Measurements from ENCODE around the gene HOXB2.

Gene HOXB2

DNA sequence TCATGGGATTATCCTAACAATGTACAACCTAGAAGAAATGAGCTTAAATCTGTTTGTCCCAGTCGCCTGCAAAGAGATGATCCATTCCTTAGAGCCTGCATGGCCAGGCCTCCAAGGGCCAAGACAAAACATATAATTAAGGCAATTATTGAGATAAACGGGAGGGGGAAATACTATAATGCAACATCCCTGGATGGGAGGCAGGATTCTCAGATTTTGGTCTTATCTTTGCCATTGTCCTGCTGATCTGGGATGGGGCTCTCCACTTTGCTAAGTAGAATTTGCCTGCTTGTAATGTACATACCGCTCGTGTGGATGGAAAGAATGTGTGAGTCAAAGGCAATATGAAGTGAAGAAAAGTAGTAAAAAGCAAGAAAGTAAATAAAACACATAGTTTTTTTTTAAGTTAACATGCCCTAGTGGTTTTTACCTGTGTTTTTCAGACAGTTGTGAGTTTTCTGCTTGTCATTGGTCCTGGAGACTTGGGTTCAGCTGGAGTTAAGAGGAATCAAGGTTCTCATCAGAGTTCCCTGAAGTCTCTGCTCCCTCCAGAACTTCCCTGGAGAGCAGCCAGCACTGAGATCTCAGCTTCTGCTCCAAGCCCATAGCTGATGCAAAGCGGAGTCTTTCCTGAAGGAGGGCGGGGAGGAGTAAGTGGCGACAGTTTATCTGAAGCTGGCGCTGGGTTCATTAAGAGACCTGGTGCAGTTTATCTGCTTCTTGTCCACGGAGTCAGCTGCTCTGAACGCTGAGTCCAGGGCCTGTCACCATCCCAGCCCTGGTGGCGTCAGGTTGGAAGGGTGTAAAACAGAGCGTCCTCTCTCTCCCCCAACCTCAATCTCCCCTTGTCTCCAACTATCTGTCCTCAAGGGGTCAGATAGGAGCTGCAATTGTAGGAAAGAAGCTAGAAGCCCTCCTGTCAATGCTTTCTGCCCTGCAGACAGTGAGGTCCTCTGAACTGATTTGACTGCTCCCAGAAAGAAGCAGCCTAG, 44.2 kb downstream of the HOXB2 start:
- Histone ChIP-seq H3K27ac (ENCODE audit: low read depth, low read length) (no peak overlapping the region), H3K4me3 (ENCODE audit: low read length) (no peak overlapping the region), H3K79me2 (ENCODE audit: control insufficient read depth, low read length) (no peaks in the 10 kb centered on the region), H3K4me2 (ENCODE audit: low read length) (no peak overlapping the region), H4K20me1 (ENCODE audit: control insufficient read depth, insufficient read depth, low read depth, low read length) (no peaks in the 10 kb centered on the region), H3K27me3 (ENCODE audit: control insufficient read depth, low read length) (peaks cover 46% of the 10 kb centered on the region), H3K9me3 (ENCODE audit: control insufficient read depth, insufficient read depth, low read length) (no peaks in the 10 kb centered on the region), H3K9me2 (replicated peaks; ENCODE audit: control insufficient read depth, low read length) (no peaks in the 10 kb centered on the region), H3K36me3 (ENCODE audit: control insufficient read depth, low read length) (no peaks in the 10 kb centered on the region), H3K4me1 (ENCODE audit: control insufficient read depth, low read length) (no peaks in the 10 kb centered on the region), H3F3A (ENCODE audit: control insufficient read depth, insufficient read depth) (no peaks in the 10 kb centered on the region)
- TF ChIP-seq, protein P1, sequence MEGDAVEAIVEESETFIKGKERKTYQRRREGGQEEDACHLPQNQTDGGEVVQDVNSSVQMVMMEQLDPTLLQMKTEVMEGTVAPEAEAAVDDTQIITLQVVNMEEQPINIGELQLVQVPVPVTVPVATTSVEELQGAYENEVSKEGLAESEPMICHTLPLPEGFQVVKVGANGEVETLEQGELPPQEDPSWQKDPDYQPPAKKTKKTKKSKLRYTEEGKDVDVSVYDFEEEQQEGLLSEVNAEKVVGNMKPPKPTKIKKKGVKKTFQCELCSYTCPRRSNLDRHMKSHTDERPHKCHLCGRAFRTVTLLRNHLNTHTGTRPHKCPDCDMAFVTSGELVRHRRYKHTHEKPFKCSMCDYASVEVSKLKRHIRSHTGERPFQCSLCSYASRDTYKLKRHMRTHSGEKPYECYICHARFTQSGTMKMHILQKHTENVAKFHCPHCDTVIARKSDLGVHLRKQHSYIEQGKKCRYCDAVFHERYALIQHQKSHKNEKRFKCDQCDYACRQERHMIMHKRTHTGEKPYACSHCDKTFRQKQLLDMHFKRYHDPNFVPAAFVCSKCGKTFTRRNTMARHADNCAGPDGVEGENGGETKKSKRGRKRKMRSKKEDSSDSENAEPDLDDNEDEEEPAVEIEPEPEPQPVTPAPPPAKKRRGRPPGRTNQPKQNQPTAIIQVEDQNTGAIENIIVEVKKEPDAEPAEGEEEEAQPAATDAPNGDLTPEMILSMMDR (IDR thresholded peaks at IDR 0.05; ENCODE audit: low read depth, low read length, poor library complexity, severe bottlenecking): no peak
- TF ChIP-seq EZH2phosphoT487 (IDR thresholded peaks at IDR 0.05; ENCODE audit: borderline replicate concordance, low read length): no peak

DNA sequence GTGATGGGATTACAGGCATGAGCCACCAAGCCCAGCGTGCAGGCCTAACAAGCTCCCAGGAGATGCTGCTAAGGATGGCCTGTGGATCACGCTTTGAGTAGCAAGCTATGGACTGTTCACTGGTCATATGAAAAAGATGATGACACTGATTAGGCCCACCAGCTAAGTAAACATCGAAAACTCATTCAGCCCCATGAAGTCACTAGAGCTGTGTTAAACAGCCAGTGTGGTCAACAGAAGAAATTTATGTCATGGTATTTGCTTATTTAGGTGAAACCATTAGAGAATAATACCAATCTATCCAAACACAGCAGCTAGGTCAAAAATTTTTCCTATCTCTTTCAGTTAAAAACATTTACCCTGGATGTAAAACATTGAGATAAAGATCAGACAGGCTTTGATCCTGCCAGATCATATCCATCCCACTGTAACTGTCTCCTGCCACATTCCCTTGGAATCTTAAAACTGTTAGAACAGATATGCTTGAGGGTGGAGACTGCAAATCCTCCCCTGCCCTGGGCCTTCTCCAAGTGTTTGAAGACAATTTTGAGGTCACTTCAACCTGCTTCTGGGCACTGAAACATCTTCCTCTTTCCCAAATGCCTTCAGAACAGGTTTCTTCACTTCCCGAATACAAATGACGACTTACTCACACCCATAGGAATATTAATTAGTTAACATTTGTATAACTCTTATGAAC, 45.0 kb downstream of the HOXB2 start:
- no peaks in the 10 kb centered on the region for H3K79me2 ChIP-seq (ENCODE audit: control insufficient read depth, low read length)
- TF ChIP-seq EZH2phosphoT487 (IDR thresholded peaks at IDR 0.05; ENCODE audit: borderline replicate concordance, low read length): no peak
- no peaks in the 10 kb centered on the region for H3K4me1 ChIP-seq (ENCODE audit: control insufficient read depth, low read length)
- H3F3A ChIP-seq (ENCODE audit: control insufficient read depth, insufficient read depth): no peaks in the 10 kb centered on the region
- no peaks in the 10 kb centered on the region for H3K9me3 ChIP-seq (ENCODE audit: control insufficient read depth, insufficient read depth, low read length)
- no peaks in the 10 kb centered on the region for H4K20me1 ChIP-seq (ENCODE audit: control insufficient read depth, insufficient read depth, low read depth, low read length)
- no peak overlapping the region for H3K4me3 ChIP-seq (ENCODE audit: low read length)
- H3K36me3 ChIP-seq (ENCODE audit: control insufficient read depth, low read length): no peaks in the 10 kb centered on the region
- H3K9me2 ChIP-seq (replicated peaks; ENCODE audit: control insufficient read depth, low read length): no peaks in the 10 kb centered on the region
- H3K27me3 ChIP-seq (ENCODE audit: control insufficient read depth, low read length): peaks cover 45% of the 10 kb centered on the region
- no peak overlapping the region for H3K4me2 ChIP-seq (ENCODE audit: low read length)
- H3K27ac ChIP-seq (ENCODE audit: low read depth, low read length): no peak overlapping the region

DNA sequence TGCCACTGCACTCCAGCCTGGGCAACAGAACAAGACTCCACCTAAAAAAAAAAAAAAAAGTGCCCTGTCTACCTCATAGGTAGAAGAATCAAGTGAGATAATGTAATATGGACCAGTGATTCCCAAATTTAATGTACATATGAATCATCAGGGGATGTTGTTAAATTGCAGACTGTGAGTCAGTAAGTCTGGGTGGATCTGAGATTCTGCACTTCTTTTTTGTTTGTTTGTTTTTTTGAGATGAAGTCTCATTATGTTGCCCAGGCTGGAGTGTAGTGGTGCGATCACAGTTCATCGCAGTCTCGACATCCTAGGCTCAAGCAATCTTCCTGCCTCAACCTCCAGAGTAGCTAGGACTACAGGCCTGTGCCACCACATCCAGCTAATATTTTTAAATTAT, 45.7 kb downstream of the HOXB2 start:
- Histone ChIP-seq H3K79me2 (ENCODE audit: control insufficient read depth, low read length) (no peaks in the 10 kb centered on the region), H3K36me3 (ENCODE audit: control insufficient read depth, low read length) (no peaks in the 10 kb centered on the region), H3K27me3 (ENCODE audit: control insufficient read depth, low read length) (peaks cover 48% of the 10 kb centered on the region), H3K9me2 (replicated peaks; ENCODE audit: control insufficient read depth, low read length) (no peaks in the 10 kb centered on the region), H3K4me2 (ENCODE audit: low read length) (no peak overlapping the region), H3K27ac (ENCODE audit: low read depth, low read length) (no peak overlapping the region), H3K4me1 (ENCODE audit: control insufficient read depth, low read length) (no peaks in the 10 kb centered on the region), H3K9me3 (ENCODE audit: control insufficient read depth, insufficient read depth, low read length) (no peaks in the 10 kb centered on the region), H3F3A (ENCODE audit: control insufficient read depth, insufficient read depth) (no peaks in the 10 kb centered on the region), H4K20me1 (ENCODE audit: control insufficient read depth, insufficient read depth, low read depth, low read length) (no peaks in the 10 kb centered on the region), H3K4me3 (ENCODE audit: low read length) (no peak overlapping the region)
- TF ChIP-seq EZH2phosphoT487 (IDR thresholded peaks at IDR 0.05; ENCODE audit: borderline replicate concordance, low read length): no peak
- TF ChIP-seq, protein P1 (IDR thresholded peaks at IDR 0.05; ENCODE audit: low read depth, low read length, poor library complexity, severe bottlenecking): no peak

All from DOHH2 (cell line).